GM18951 (cell line): ENCODE results near the gene SMURF1.

Experiments used
- POLR2A ChIP-seq: IDR thresholded peaks from 4 replicates; pipeline ENCODE4 v1.6.1; 2011; ENCODE audit warnings: mild to moderate bottlenecking; ENCODE audit not compliant: insufficient read length, insufficient read depth; ENCODE audit errors: extremely low read depth
- in situ Hi-C: fragments of 300-500 bp; cut with MboI; formaldehyde crosslinking; loops from one replicate; pipeline ENCODE4 v1.12.0; 2022; ENCODE audit warnings: low sequenced_read_pairs, mixed read lengths, inconsistent platforms; ENCODE audit not compliant: unreplicated experiment

Gene SMURF1

GRCh38 chr7:99135938-99136337 is 8.0 kb downstream of the SMURF1 start:
- in situ Hi-C loops, result no loop called here
- no peak for TF ChIP-seq POLR2A

- in situ Hi-C loops, result no loop called here
- no peak for TF ChIP-seq POLR2A
Measured at GRCh38 chr7:99133766-99134564, 9.9 kb downstream of the SMURF1 start.

- no peak for TF ChIP-seq POLR2A
- in situ Hi-C loops, result no loop called here
Measured at GRCh38 chr7:99132595-99133321, 11.2 kb downstream of the SMURF1 start.

- no peak for TF ChIP-seq POLR2A
Measured at GRCh38 chr7:99131290-99131689, 12.6 kb downstream of the SMURF1 start.

GRCh38 chr7:99129536-99129935 is 14.4 kb downstream of the SMURF1 start:
- in situ Hi-C loops, result no loop called here
- no peak for TF ChIP-seq POLR2A

More at GRCh38 chr7:99131290-99131689, 12.6 kb downstream of the SMURF1 start:
- in situ Hi-C loops, result no loop called here

- in situ Hi-C loops, result no loop called here
- no peak for TF ChIP-seq POLR2A
Measured at GRCh38 chr7:99129001-99129400, 14.9 kb downstream of the SMURF1 start.

- no peak for TF ChIP-seq POLR2A
- in situ Hi-C loops, result no loop called here
Measured at GRCh38 chr7:99128076-99128950, 15.6 kb downstream of the SMURF1 start.

- TF ChIP-seq POLR2A, result no peak
- in situ Hi-C loops, result no loop called here
Measured at GRCh38 chr7:99127636-99128035, 16.3 kb downstream of the SMURF1 start.

- in situ Hi-C loops, result no loop called here
- TF ChIP-seq POLR2A, result no peak
Measured at GRCh38 chr7:99126921-99127553, 16.9 kb downstream of the SMURF1 start.

- in situ Hi-C loops, result no loop called here
- TF ChIP-seq POLR2A, result no peak
Measured at GRCh38 chr7:99125505-99125865, 18.4 kb downstream of the SMURF1 start.

- TF ChIP-seq POLR2A, result no peak
- in situ Hi-C loops, result no loop called here
Measured at GRCh38 chr7:99124751-99125504, 19.0 kb downstream of the SMURF1 start.

- in situ Hi-C loops, result no loop called here
- no peak for TF ChIP-seq POLR2A
Measured at GRCh38 chr7:99124236-99124635, 19.7 kb downstream of the SMURF1 start.

GRCh38 chr7:99123571-99124033 is 20.3 kb downstream of the SMURF1 start:
- in situ Hi-C loops, result no loop called here
- TF ChIP-seq POLR2A, result no peak
